CD4-positive, CD25-positive, alpha-beta regulatory T cell (primary cell): ENCODE results near the gene MN1. TPM values are rescaled to one million over a fixed set of nuclear protein-coding genes. Genes with fewer than 3 reads are reported as not detected.

ENCODE experiments used
- ATAC-seq, 2 donors: fragments of 150-1000 bp; cut with Tn5 transposase; one replicate each; pipeline ENCODE4 v1.10.0; 2021; ENCODE audit warnings: low read depth in 2 of 2, moderate number of reproducible peaks in 2 of 2, moderate library complexity in 1 of 2
- DNase-seq, 3 donors: peaks; one replicate each; pipeline versions ENCODE4 v3.0.0 to v3.0.0-alpha.2; 2012 to 2022; ENCODE audit warnings: mixed read lengths in 1 of 3
- H3K27ac ChIP-seq: one replicate; pipeline ENCODE4 v1.7.0; 2013; ENCODE audit warnings: mild to moderate bottlenecking, low read length; ENCODE audit not compliant: insufficient read depth, poor library complexity, severe bottlenecking
- H3K27me3 ChIP-seq: one replicate; pipeline ENCODE4 v1.7.0; 2013; ENCODE audit warnings: low read length; ENCODE audit not compliant: control insufficient read depth, insufficient read depth
- H3K36me3 ChIP-seq: one replicate; pipeline ENCODE4 v1.7.0; 2013; ENCODE audit warnings: mild to moderate bottlenecking, low read length, moderate library complexity; ENCODE audit not compliant: control insufficient read depth, insufficient read depth
- H3K4me1 ChIP-seq: 2 replicates; pipeline ENCODE4 v1.7.0; 2013; ENCODE audit warnings: mild to moderate bottlenecking, low read length; ENCODE audit not compliant: insufficient read depth, control insufficient read depth, poor library complexity, severe bottlenecking
- H3K4me3 ChIP-seq: one replicate; pipeline ENCODE4 v1.7.0; 2013; ENCODE audit warnings: low read depth, mild to moderate bottlenecking, low read length, moderate library complexity
- H3K9me3 ChIP-seq, 2 experiments: 1 replicate in 1 of 2; 2 replicates in 1 of 2; pipeline ENCODE4 v1.7.0; 2013; ENCODE audit warnings: low read length in 2 of 2, mild to moderate bottlenecking in 1 of 2, moderate library complexity in 1 of 2; ENCODE audit not compliant: control insufficient read depth in 2 of 2
- H3K27ac Mint-ChIP-seq, 3 donors: one replicate each; pipeline ENCODE4 v1.8.0; 2020 to 2022; ENCODE audit warnings: mild to moderate bottlenecking in 3 of 3, mixed read lengths in 3 of 3, moderate library complexity in 2 of 3
- H3K27me3 Mint-ChIP-seq: one replicate; pipeline ENCODE4 v1.8.0; 2022; ENCODE audit warnings: mild to moderate bottlenecking, mixed read lengths
- H3K36me3 Mint-ChIP-seq: one replicate; pipeline ENCODE4 v1.8.0; 2020; ENCODE audit warnings: mixed read lengths
- H3K4me1 Mint-ChIP-seq, 4 donors: one replicate each; pipeline ENCODE4 v1.8.0; 2020 to 2022; ENCODE audit warnings: mixed read lengths in 4 of 4, mild to moderate bottlenecking in 1 of 4
- H3K4me3 Mint-ChIP-seq, 4 donors: one replicate each; pipeline ENCODE4 v1.8.0; 2020 to 2022; ENCODE audit warnings: mild to moderate bottlenecking in 4 of 4, mixed read lengths in 4 of 4, moderate library complexity in 3 of 4
- H3K9me3 Mint-ChIP-seq, 7 donors: one replicate each; pipeline ENCODE4 v1.8.0; 2020 to 2022; ENCODE audit warnings: mixed read lengths in 7 of 7, mild to moderate bottlenecking in 3 of 7, moderate library complexity in 2 of 7
- polyA plus RNA-seq, 4 donors: library from polyadenylated mRNA; unstranded; fragments of 300-500 nt; fragmentation: Illumina TruSeq; gene quantifications; one replicate each; pipeline ENCODE4 v1.2.3, GENCODE V29; 2021
- total RNA-seq: library from RNA; stranded (reverse); gene quantifications from one replicate; pipeline ENCODE4 v1.2.3, GENCODE V29; 2022

MN1 gene
- total and polyA plus RNA-seq, 5 donors from 2014 or later, result 0.07 to 0.39 TPM; not detected in 3

DNA sequence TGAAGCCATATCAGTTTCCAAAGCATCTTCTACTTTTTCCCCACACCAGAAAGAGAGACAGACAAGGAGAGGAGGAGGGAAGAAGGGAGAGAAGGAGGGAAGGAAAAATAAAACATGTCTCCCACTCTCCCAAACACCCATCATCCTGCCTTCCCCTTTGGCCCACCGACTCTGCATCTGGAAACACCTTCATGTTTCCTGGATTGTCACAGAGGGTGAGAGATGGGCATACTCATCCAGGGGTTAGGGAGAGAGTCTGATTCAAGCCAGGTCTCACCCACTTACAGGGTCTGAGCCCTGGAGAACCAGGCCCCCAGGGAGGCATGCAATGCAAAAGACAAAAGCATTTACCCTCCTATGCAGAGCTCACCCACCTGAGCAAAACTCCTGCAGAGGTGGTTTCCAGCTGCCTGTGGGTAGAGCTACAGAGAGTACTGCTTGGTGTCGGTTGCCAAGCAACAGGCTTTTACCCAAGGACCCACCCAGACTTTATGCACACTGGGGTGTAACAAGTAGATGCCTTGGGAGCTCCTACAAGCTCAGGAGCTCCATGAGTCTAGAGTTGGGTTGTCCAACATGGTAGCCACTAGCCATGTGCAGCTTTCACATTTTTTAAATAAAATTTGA lies 33.4 kb downstream of the MN1 start:
- no peak for DNase-seq
- H3K27me3 Mint-ChIP-seq, result no peaks in the 10 kb centered on the region
- ATAC-seq, result no peak

DNA sequence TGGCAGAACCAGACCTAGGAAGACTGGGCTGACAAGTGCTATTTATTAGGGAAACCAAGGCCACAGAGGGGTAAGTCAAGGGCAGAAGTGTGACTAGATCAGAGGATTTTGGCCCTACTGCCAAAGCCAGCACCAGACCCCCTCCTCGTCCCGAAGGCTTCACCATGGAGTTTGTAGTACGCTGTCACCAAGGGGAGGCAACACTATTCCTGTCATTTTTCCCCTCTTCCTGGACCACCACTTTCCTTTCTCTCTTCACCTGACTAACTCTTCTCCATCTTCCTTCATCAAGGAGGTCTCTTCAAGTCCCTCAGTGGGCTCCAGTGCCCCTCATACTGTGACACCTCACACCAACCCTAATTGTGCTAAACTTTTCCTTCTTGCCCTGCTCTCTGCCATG lies 34.9 kb downstream of the MN1 start:
- no peak overlapping the region for H3K27ac Mint-ChIP-seq
- no peaks in the 10 kb centered on the region for H3K27me3 Mint-ChIP-seq
- H3K4me1 Mint-ChIP-seq, result no peaks in the 10 kb centered on the region
- ATAC-seq, result no peak
- Histone ChIP-seq H3K36me3 (no peaks in the 10 kb centered on the region), H3K9me3 (no peaks in the 10 kb centered on the region), H3K4me3 (no peak overlapping the region), H3K27me3 (no peaks in the 10 kb centered on the region), H3K27ac (no peak overlapping the region), H3K4me1 (no peaks in the 10 kb centered on the region)
- H3K36me3 Mint-ChIP-seq, result no peaks in the 10 kb centered on the region
- H3K9me3 Mint-ChIP-seq, result peaks cover 0 to 2% (median 0%) of the 10 kb centered on the region in 7 donors
- DNase-seq, result no peak
- H3K4me3 Mint-ChIP-seq, result no peak overlapping the region

More for the DNA sequence above, 33.4 kb downstream of the MN1 start:
- Histone ChIP-seq H3K4me3 (no peak overlapping the region), H3K4me1 (no peaks in the 10 kb centered on the region), H3K27ac (no peak overlapping the region), H3K27me3 (no peaks in the 10 kb centered on the region), H3K9me3 (no peaks in the 10 kb centered on the region), H3K36me3 (no peaks in the 10 kb centered on the region)
- H3K9me3 Mint-ChIP-seq, result peaks cover 0 to 2% (median 0%) of the 10 kb centered on the region in 7 donors
- no peaks in the 10 kb centered on the region for H3K4me1 Mint-ChIP-seq
- H3K4me3 Mint-ChIP-seq, result no peak overlapping the region
- H3K36me3 Mint-ChIP-seq, result no peaks in the 10 kb centered on the region
- no peak overlapping the region for H3K27ac Mint-ChIP-seq

DNA sequence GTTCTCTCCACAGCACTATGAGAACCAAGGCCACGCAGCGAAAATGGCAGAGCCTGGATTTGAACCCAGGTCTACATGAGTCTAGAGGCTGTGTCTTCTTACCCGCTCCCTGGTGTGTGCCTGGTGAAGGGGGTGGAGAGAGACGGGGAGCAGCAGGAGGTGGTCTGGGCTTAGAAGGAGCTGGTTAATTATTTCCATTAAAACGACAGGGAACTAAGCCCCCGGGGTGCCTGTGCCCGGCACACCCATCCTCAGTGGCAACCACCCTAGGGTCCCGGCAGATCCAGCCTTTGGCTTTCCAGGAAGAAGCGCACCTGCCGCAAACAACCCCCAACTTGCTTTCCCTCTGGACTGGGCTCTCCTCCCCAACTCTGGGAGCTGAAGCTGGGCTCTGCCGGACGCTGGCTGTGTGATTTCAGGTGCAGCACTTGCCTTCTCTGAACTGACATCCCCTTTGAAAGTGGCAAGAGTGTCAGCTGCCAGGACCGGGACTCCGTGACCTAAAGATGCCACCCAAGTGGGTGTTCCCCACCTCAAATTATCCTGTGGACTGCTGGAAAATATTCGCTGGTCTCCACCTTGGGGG lies 35.8 kb downstream of the MN1 start:
- H3K27ac Mint-ChIP-seq, result no peak overlapping the region
- no peak for DNase-seq
- Histone ChIP-seq H3K27ac (no peak overlapping the region), H3K4me1 (no peaks in the 10 kb centered on the region), H3K4me3 (no peak overlapping the region), H3K9me3 (no peaks in the 10 kb centered on the region), H3K27me3 (no peaks in the 10 kb centered on the region), H3K36me3 (no peaks in the 10 kb centered on the region)
- no peak overlapping the region for H3K4me3 Mint-ChIP-seq
- H3K9me3 Mint-ChIP-seq, result peaks cover 0 to 2% (median 0%) of the 10 kb centered on the region in 7 donors
- no peaks in the 10 kb centered on the region for H3K4me1 Mint-ChIP-seq
- no peak for ATAC-seq
- H3K36me3 Mint-ChIP-seq, result no peaks in the 10 kb centered on the region
- no peaks in the 10 kb centered on the region for H3K27me3 Mint-ChIP-seq

DNA sequence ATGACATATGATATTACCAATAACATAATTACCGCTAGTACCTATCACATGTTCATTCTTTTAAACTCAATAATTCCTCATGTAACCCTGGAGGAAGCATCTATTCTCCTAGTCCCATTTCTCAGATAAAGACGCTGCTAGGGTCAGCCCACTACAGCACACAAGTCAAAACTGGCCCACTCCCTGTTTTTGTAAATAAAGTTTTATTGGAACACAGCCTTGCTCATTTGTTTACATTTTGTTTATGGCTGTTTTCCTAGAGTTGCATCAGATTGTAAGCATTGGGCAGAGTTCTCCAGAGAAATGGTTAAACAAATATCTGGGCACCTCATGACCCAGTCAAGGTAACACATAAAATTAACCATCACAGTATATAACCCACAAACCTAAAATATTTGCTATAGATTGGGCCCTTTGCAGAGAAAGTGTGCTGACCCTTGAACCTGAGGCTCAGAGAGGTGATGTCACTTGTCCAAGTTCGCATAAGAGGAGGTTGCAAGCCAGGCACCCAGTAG lies 36.8 kb downstream of the MN1 start:
- no peaks in the 10 kb centered on the region for H3K27me3 ChIP-seq
- Mint-ChIP-seq H3K36me3 (no peaks in the 10 kb centered on the region), H3K27ac (no peak overlapping the region), H3K4me1 (no peaks in the 10 kb centered on the region), H3K4me3 (no peak overlapping the region), H3K9me3 (peaks cover 0 to 2% (median 0%) of the 10 kb centered on the region in 7 donors), H3K27me3 (no peaks in the 10 kb centered on the region)
- no peaks in the 10 kb centered on the region for H3K9me3 ChIP-seq
- no peak for ATAC-seq
- no peaks in the 10 kb centered on the region for H3K4me1 ChIP-seq
- H3K27ac ChIP-seq, result no peak overlapping the region
- no peaks in the 10 kb centered on the region for H3K36me3 ChIP-seq
- H3K4me3 ChIP-seq, result no peak overlapping the region
- DNase-seq, result no peak

DNA sequence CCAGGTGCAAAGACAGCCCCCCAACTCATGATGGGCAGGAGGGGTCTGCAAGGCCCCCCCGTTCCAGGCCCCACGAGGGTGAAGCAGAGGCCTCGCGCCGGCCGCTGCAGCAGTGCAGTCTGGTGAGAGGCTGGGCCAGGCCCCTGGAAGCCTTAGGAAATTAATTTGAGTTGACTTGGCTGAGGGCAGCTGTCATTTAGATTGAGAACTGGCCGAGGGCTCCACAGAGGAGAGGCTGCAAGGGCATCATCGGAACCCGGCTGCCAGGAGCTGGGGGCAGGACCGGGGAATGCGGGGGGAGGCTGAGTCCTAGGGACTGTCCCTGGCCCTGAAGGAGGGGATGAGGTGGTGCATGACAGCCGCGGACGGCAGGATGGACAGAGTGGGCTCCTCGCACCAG lies 39.9 kb downstream of the MN1 start:
- H3K27me3 ChIP-seq, result no peaks in the 10 kb centered on the region
- no peak overlapping the region for H3K27ac ChIP-seq
- H3K4me3 Mint-ChIP-seq, result no peak overlapping the region
- no peak for ATAC-seq
- H3K27ac Mint-ChIP-seq, result no peak overlapping the region
- H3K36me3 ChIP-seq, result no peaks in the 10 kb centered on the region
- no peaks in the 10 kb centered on the region for H3K36me3 Mint-ChIP-seq
- no peak for DNase-seq
- no peaks in the 10 kb centered on the region for H3K9me3 ChIP-seq
- H3K4me3 ChIP-seq, result no peak overlapping the region
- no peaks in the 10 kb centered on the region for H3K4me1 ChIP-seq
- peaks cover 4% of the 10 kb centered on the region for H3K27me3 Mint-ChIP-seq
- H3K4me1 Mint-ChIP-seq, result no peaks in the 10 kb centered on the region
- H3K9me3 Mint-ChIP-seq, result peaks cover 0 to 2% (median 0%) of the 10 kb centered on the region in 7 donors

DNA sequence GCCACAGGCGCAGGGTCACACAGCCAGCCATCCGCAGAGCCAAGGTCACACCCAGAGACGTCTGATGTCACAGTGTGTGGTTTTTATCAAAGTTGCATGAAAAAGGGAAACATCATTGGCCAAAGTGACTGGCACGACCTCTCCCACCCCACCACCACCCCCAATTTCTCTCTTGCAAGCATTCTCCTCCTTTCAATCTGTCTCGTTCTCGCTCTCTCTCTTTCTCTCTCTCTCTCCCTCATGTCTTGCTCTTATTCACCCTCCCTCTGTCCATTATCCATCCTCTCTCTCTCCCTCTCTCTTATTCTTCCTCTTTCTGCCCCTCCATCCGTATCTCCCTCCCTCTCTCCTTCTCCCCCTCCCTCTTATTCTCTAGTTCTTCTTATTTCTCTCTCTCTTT lies 40.6 kb downstream of the MN1 start:
- peaks cover 0 to 2% (median 0%) of the 10 kb centered on the region in 7 donors for H3K9me3 Mint-ChIP-seq
- H3K36me3 Mint-ChIP-seq, result no peaks in the 10 kb centered on the region
- peaks cover 4% of the 10 kb centered on the region for H3K27me3 Mint-ChIP-seq
- Histone ChIP-seq H3K9me3 (no peaks in the 10 kb centered on the region), H3K4me3 (no peak overlapping the region), H3K27me3 (no peaks in the 10 kb centered on the region), H3K36me3 (no peaks in the 10 kb centered on the region), H3K27ac (no peak overlapping the region), H3K4me1 (no peaks in the 10 kb centered on the region)
- DNase-seq (no peak), ATAC-seq (no peak)
- no peak overlapping the region for H3K4me3 Mint-ChIP-seq
- no peaks in the 10 kb centered on the region for H3K4me1 Mint-ChIP-seq
- H3K27ac Mint-ChIP-seq, result no peak overlapping the region

DNA sequence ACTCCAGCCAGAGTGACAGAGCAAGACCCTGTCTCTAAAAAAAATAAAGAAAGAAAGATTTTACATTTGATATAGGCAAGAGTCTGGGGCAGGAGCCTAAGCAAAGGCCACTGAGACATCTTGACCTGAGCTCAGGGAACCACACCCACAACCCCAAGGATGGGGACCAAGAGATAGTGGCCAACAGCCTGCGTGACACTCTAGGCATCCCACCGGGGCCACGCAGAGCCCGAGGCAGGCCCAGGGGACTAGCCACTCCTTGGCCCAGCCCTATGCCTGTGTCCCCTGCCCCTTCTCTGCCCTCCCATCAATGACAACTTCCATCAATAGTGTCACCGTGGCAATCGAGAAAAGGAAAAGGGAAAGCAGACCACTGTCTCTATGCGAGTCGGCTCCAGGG lies 41.1 kb downstream of the MN1 start:
- H3K4me3 Mint-ChIP-seq, result no peak overlapping the region
- Histone ChIP-seq H3K4me1 (no peaks in the 10 kb centered on the region), H3K27ac (no peak overlapping the region), H3K9me3 (no peaks in the 10 kb centered on the region), H3K27me3 (no peaks in the 10 kb centered on the region), H3K36me3 (no peaks in the 10 kb centered on the region), H3K4me3 (no peak overlapping the region)
- H3K27me3 Mint-ChIP-seq, result peaks cover 4% of the 10 kb centered on the region
- peaks cover 0 to 3% (median 0%) of the 10 kb centered on the region in 7 donors for H3K9me3 Mint-ChIP-seq
- ATAC-seq, result no peak
- no peak overlapping the region for H3K27ac Mint-ChIP-seq
- H3K4me1 Mint-ChIP-seq, result no peaks in the 10 kb centered on the region
- DNase-seq, result no peak
- H3K36me3 Mint-ChIP-seq, result no peaks in the 10 kb centered on the region
